Activated effector memory CD4-positive, alpha-beta T cell treated with Interleukin-2 at 50 U/mL for 16 hours (primary cell): ENCODE data around the gene C1RL.
"Not testable (repeated sequence)": the region's sequence is repeated elsewhere in the genome, so short reads cannot be mapped to it uniquely, and the experiment has no call there.

ENCODE experiments used
- DNase-seq: peaks from one replicate; pipeline ENCODE4 v3.0.0-alpha.2; 2020

The C1RL gene

GRCh38 chr12:7114008-7114407, 5.0 kb upstream of the C1RL start:
- DNase-seq: no peak

GRCh38 chr12:7113389-7113871, 4.4 kb upstream of the C1RL start:
- DNase-seq: no peak

- DNase-seq: no peak
Observed at GRCh38 chr12:7112041-7112440, 3.0 kb upstream of the C1RL start.

GRCh38 chr12:7110661-7111060, 1.6 kb upstream of the C1RL start:
- DNase-seq: no peak

GRCh38 chr12:7109572-7109920, 532 bp upstream of the C1RL start:
- no peak for DNase-seq

- peak; percentile 73 for DNase-seq
Observed at GRCh38 chr12:7108003-7108795, 815 bp downstream of the C1RL start.

GRCh38 chr12:7107636-7108002, 1.4 kb downstream of the C1RL start:
- no peak for DNase-seq

- DNase-seq: not testable (repeated sequence)
Observed at GRCh38 chr12:7107181-7107580, 1.8 kb downstream of the C1RL start.

GRCh38 chr12:7106082-7106481, 2.9 kb downstream of the C1RL start:
- DNase-seq: no peak

- DNase-seq: no peak
Observed at GRCh38 chr12:7103837-7104584, 5.0 kb downstream of the C1RL start.

GRCh38 chr12:7102582-7102981, 6.4 kb downstream of the C1RL start:
- no peak for DNase-seq

GRCh38 chr12:7101694-7102131, 7.3 kb downstream of the C1RL start:
- DNase-seq: no peak

GRCh38 chr12:7101047-7101693, 7.8 kb downstream of the C1RL start:
- DNase-seq: no peak

- DNase-seq: no peak
Observed at GRCh38 chr12:7100239-7100638, 8.8 kb downstream of the C1RL start.

- no peak for DNase-seq
Observed at GRCh38 chr12:7099290-7099996, 9.6 kb downstream of the C1RL start.

GRCh38 chr12:7096979-7097378, 12.0 kb downstream of the C1RL start:
- DNase-seq: no peak

- no peak for DNase-seq
Observed at GRCh38 chr12:7096006-7096932, 12.7 kb downstream of the C1RL start.

- DNase-seq: no peak
Observed at GRCh38 chr12:7093892-7094291, 15.1 kb downstream of the C1RL start.

- no peak for DNase-seq
Observed at GRCh38 chr12:7093486-7093885, 15.5 kb downstream of the C1RL start.

- no peak for DNase-seq
Observed at GRCh38 chr12:7092986-7093460, 16.0 kb downstream of the C1RL start.

- peak; percentile 47 for DNase-seq
Observed at GRCh38 chr12:7092229-7092985, 16.6 kb downstream of the C1RL start, which contains the start of gene C1R. Gene C1R (minus strand): TSS chr12:7092445. CDS start chr12:7092388, 57 bp downstream.
